SK-N-SH treated with all-trans-retinoic acid at 6 μM for 48 hours (cell line): ENCODE measurements around the gene FBXW4.

Experiments
- ATAC-seq: fragments of 200-7000 bp; cut with Tn5 transposase; 3 replicates; pipeline ENCODE4 v1.9.1; 2020; ENCODE audit warnings: mild to moderate bottlenecking, moderate library complexity
- ARNTL ChIP-seq: fragments of 450-650 bp; formaldehyde crosslinking; IDR thresholded peaks from 2 replicates; pipeline ENCODE4 v1.5.0; 2020; ENCODE audit warnings: low read depth, mild to moderate bottlenecking, moderate library complexity, borderline replicate concordance
- CREB5 ChIP-seq: fragments of 250-450 bp; sonication (Bioruptor Pico); IDR thresholded peaks from 2 replicates; pipeline ENCODE4 v1.5.1; 2020; ENCODE audit warnings: low read depth, mild to moderate bottlenecking, moderate library complexity
- CSDC2 ChIP-seq: fragments of 250-450 bp; sonication (Bioruptor Pico); IDR thresholded peaks from 2 replicates; pipeline ENCODE4 v1.5.0; 2020; ENCODE audit warnings: mild to moderate bottlenecking, moderate library complexity
- CSRNP3 ChIP-seq: fragments of 250-450 bp; sonication (Bioruptor Pico); IDR thresholded peaks from 2 replicates; pipeline ENCODE4 v1.5.1; 2021; ENCODE audit warnings: mild to moderate bottlenecking, moderate library complexity
- ISL1 ChIP-seq: fragments of 250-450 bp; sonication (Bioruptor Pico); IDR thresholded peaks from 2 replicates; pipeline ENCODE4 v2.1.2; 2022; ENCODE audit warnings: mild to moderate bottlenecking, moderate library complexity
- OSR1 ChIP-seq: fragments of 250-450 bp; sonication (Bioruptor Pico); IDR thresholded peaks from 2 replicates; pipeline ENCODE4 v1.8.0; 2022; ENCODE audit warnings: moderate library complexity, mild to moderate bottlenecking, inconsistent platforms
- POU6F1 ChIP-seq: fragments of 250-450 bp; sonication (Bioruptor Pico); IDR thresholded peaks from 2 replicates; pipeline ENCODE4 v1.8.0; 2021; ENCODE audit warnings: low read depth, mild to moderate bottlenecking, moderate library complexity, borderline replicate concordance
- SNAI2 ChIP-seq: fragments of 250-450 bp; sonication (Bioruptor Pico); IDR thresholded peaks from 2 replicates; pipeline ENCODE4 v1.5.0; 2020; ENCODE audit warnings: mild to moderate bottlenecking, moderate library complexity
- TCF4 ChIP-seq: fragments of 250-450 bp; sonication (Bioruptor Pico); IDR thresholded peaks from 2 replicates; pipeline ENCODE4 v1.8.0; 2021; ENCODE audit warnings: mild to moderate bottlenecking, moderate library complexity, borderline replicate concordance
- TOX ChIP-seq: fragments of 250-450 bp; sonication (Bioruptor Pico); IDR thresholded peaks from 2 replicates; pipeline ENCODE4 v1.8.0; 2021; ENCODE audit warnings: mild to moderate bottlenecking, moderate library complexity, borderline replicate concordance
- TSHZ2 ChIP-seq: fragments of 250-450 bp; sonication (Bioruptor Pico); IDR thresholded peaks from 2 replicates; pipeline ENCODE4 v1.5.0; 2020; ENCODE audit warnings: mild to moderate bottlenecking, moderate library complexity
- ZFP3 ChIP-seq: fragments of 250-450 bp; sonication (Bioruptor Pico); IDR thresholded peaks from 2 replicates; pipeline ENCODE4 v1.5.0; 2020; ENCODE audit warnings: mild to moderate bottlenecking, moderate library complexity
- ZFP30 ChIP-seq: fragments of 450-650 bp; formaldehyde crosslinking; IDR thresholded peaks from 2 replicates; pipeline ENCODE4 v1.5.0; 2022; ENCODE audit warnings: mild to moderate bottlenecking, moderate library complexity
- ZNF70 ChIP-seq: fragments of 450-650 bp; formaldehyde crosslinking; IDR thresholded peaks from 2 replicates; pipeline ENCODE4 v1.5.0; 2020; ENCODE audit warnings: mild to moderate bottlenecking, moderate library complexity

The FBXW4 gene

GRCh38 chr10:101563007-101563406, 132.0 kb downstream of the FBXW4 start:
- TF ChIP-seq TCF4 (CRISPR knock-in tag) (no peak), OSR1 (CRISPR knock-in tag) (no peak), CSDC2 (CRISPR knock-in tag) (no peak), ARNTL (CRISPR knock-in tag) (no peak), POU6F1 (no peak)
- no peak for ATAC-seq

GRCh38 chr10:101562231-101562630, 132.7 kb downstream of the FBXW4 start:
- TF ChIP-seq TOX (CRISPR knock-in tag) (no peak), CSDC2 (CRISPR knock-in tag) (no peak), TCF4 (CRISPR knock-in tag) (no peak), SNAI2 (CRISPR knock-in tag) (no peak), ZFP3 (CRISPR knock-in tag) (no peak), OSR1 (CRISPR knock-in tag) (no peak), ISL1 (CRISPR knock-in tag) (no peak), ZFP30 (CRISPR knock-in tag) (no peak), TSHZ2 (no peak), ZNF70 (CRISPR knock-in tag) (no peak), CREB5 (no peak), CSRNP3 (CRISPR knock-in tag) (no peak)
- ATAC-seq = no peak

- no peak for ATAC-seq
- TF ChIP-seq TSHZ2 = no peak
- no peak for TF ChIP-seq ISL1 (CRISPR knock-in tag)
- TF ChIP-seq ZFP30 (CRISPR knock-in tag) = no peak
- TF ChIP-seq ZNF70 (CRISPR knock-in tag) = no peak
These were observed 133.7 kb downstream of the FBXW4 start for GRCh38 chr10:101561068-101561915.
